ENCODE results near the gene DACH1. TPM values are rescaled to one million over a fixed set of nuclear protein-coding genes. Genes with fewer than 3 reads are reported as not detected.

Gene DACH1
- total and polyA plus RNA-seq, 2 of the 8 experiments (the other 6 are each of a cell fraction or from before 2014, with no cell fraction given) = 0.12 to 0.67 TPM

DNA sequence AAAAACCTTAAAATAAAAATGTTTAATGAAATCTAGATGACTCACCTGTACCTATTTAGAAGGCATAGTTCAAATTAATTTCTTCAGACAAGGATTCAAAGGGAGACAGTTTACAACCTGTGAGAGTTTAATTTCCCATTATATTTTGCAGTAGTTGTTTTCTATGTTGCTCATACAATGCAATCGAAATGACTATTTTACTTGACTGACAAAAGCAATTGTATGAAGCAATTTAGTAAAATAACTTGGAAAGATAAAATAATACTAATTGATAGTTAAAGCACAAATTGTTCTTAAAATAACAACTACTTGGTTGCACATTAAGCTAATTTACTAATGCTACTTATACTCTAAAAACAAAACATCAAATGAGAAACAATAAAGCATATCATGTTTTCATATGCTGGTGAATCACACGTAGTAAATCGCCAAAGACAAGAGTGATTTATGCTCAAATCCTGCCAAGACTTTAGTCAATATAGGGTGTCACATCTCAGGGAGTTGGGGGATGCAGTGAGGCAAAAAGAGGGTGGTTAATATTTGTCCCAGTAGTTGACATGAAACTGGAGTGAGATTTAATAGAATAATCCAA lies 6.4 kb downstream of the DACH1 start:
- POLR2A ChIA-PET (ENCODE audit: partially characterized antibody) = no interaction called here
- no peak overlapping the region for H2AK5ac ChIP-seq (ENCODE audit: low read depth, low read length)
- no peak overlapping the region for H3K14ac ChIP-seq (ENCODE audit: insufficient read length)
- no peak overlapping the region for H3K4me3 ChIP-seq (ENCODE audit: extremely low read depth in 1 of 4, insufficient read depth in 2 of 4, low read depth in 3 of 4, low read length in 4 of 4)
- 88% methylated on average over 3 of the region's 3 CpGs; no CpG with 5 or more reads in 1 of the 2 experiments for WGBS, 2 experiments (ENCODE audit: extremely low coverage in 1 of 2, insufficient coverage in 1 of 2, insufficient read length in 1 of 2, insufficient replicate concordance in 2 of 2, low coverage in 1 of 2, low lambda C conversion rate in 2 of 2, missing lambda C conversion rate in 1 of 2)
- FAIRE-seq (no peak), DNase-seq (ENCODE audit: low read depth in 1 of 2, low spot score in 2 of 2) (no peak)
- H3K9me3 ChIP-seq (ENCODE audit: insufficient read depth in 2 of 2, low read depth in 1 of 2, low read length in 1 of 2) = no peaks in the 10 kb centered on the region
- H3K79me2 ChIP-seq (ENCODE audit: control insufficient read depth in 1 of 2, insufficient read depth in 2 of 2, low read length in 2 of 2) = no peaks in the 10 kb centered on the region
- H3K4me1 ChIP-seq (replicated peaks in 1 of 4; ENCODE audit: control insufficient read depth in 3 of 4, insufficient read depth in 4 of 4, low read length in 3 of 4) = peaks cover 0 to 3% (median 2%) of the 10 kb centered on the region in 4 experiments; a peak in 2 of 7 replicates
- no peak overlapping the region for H3K9ac ChIP-seq (replicated peaks in 1 of 4; ENCODE audit: extremely low read depth in 1 of 4, low read depth in 3 of 4, low read length in 3 of 4)
- no peaks in the 10 kb centered on the region for H3K79me1 ChIP-seq (ENCODE audit: low read depth, low read length)
- no peak overlapping the region for H3K4me2 ChIP-seq (ENCODE audit: insufficient read depth in 1 of 2, low read depth in 2 of 2, low read length in 2 of 2)
- H3K23ac ChIP-seq (ENCODE audit: insufficient read length) = no peak overlapping the region
- no peak overlapping the region for H2BK12ac ChIP-seq (ENCODE audit: low read depth, low read length)
- H3K56ac ChIP-seq (replicated peaks; ENCODE audit: insufficient read length, low read depth, low read length) = no peak overlapping the region
- H2AFZ ChIP-seq (ENCODE audit: low read length) = no peak overlapping the region
- no peak for TF ChIP-seq SAP30 (IDR thresholded peaks at IDR 0.05; ENCODE audit: insufficient read depth, insufficient replicate concordance, low read length)
- TF ChIP-seq BCL11A (IDR thresholded peaks at IDR 0.05; ENCODE audit: low read depth in 2 of 2, low read length in 2 of 2) = no peak
- TF ChIP-seq, protein P1, sequence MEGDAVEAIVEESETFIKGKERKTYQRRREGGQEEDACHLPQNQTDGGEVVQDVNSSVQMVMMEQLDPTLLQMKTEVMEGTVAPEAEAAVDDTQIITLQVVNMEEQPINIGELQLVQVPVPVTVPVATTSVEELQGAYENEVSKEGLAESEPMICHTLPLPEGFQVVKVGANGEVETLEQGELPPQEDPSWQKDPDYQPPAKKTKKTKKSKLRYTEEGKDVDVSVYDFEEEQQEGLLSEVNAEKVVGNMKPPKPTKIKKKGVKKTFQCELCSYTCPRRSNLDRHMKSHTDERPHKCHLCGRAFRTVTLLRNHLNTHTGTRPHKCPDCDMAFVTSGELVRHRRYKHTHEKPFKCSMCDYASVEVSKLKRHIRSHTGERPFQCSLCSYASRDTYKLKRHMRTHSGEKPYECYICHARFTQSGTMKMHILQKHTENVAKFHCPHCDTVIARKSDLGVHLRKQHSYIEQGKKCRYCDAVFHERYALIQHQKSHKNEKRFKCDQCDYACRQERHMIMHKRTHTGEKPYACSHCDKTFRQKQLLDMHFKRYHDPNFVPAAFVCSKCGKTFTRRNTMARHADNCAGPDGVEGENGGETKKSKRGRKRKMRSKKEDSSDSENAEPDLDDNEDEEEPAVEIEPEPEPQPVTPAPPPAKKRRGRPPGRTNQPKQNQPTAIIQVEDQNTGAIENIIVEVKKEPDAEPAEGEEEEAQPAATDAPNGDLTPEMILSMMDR (IDR thresholded peaks at IDR 0.05; ENCODE audit: control extremely low read depth in 1 of 3, insufficient read depth in 1 of 3, low read depth in 1 of 3, low read length in 3 of 3) = no peak
- H2BK120ac ChIP-seq (replicated peaks; ENCODE audit: low read depth, low read length) = no peak overlapping the region
- no peak overlapping the region for H2BK20ac ChIP-seq (ENCODE audit: low read length)
- CTCF ChIA-PET (ENCODE audit: partially characterized antibody) = interaction anchor here (0.9 to 1.3 kb wide), 2 partner anchors 19 to 36 kb away, joined by 3 read pairs; no protein-coding TSS in a partner anchor
- no peaks in the 10 kb centered on the region for H3K36me3 ChIP-seq (ENCODE audit: control insufficient read depth in 2 of 4, insufficient read depth in 4 of 4, low read length in 3 of 4)
- H3K4ac ChIP-seq (replicated peaks; ENCODE audit: insufficient read length, low read depth, low read length) = no peak overlapping the region
- H4K5ac ChIP-seq (ENCODE audit: insufficient read length, low read depth, low read length) = no peak overlapping the region
- no peak overlapping the region for H2BK5ac ChIP-seq (ENCODE audit: low read depth, low read length)
- H3K18ac ChIP-seq (ENCODE audit: extremely low read depth, low read length) = no peak overlapping the region
- H4K8ac ChIP-seq (ENCODE audit: extremely low read depth, insufficient read depth, low read length) = no peak overlapping the region
- H3K27ac ChIP-seq (ENCODE audit: low read depth, low read length) = no peak overlapping the region
- peaks cover 5 to 29% (median 17%) of the 10 kb centered on the region in 4 experiments; a peak in 6 of 7 replicates for H3K27me3 ChIP-seq (replicated peaks in 1 of 4; ENCODE audit: control insufficient read depth in 3 of 4, extremely low read depth in 1 of 4, insufficient read depth in 3 of 4, low read length in 3 of 4)
- H4K91ac ChIP-seq (replicated peaks; ENCODE audit: insufficient read length, low read length) = no peak overlapping the region
- H2BK15ac ChIP-seq (ENCODE audit: low read length) = no peak overlapping the region
- peaks cover 16% of the 10 kb centered on the region; the same call in 1 of the 2 replicates for H3K23me2 ChIP-seq (ENCODE audit: low read depth, low read length)
- H4K20me1 ChIP-seq (replicated peaks in 1 of 2; ENCODE audit: control insufficient read depth in 1 of 2, insufficient read depth in 2 of 2, low read length in 2 of 2) = no peaks in the 10 kb centered on the region

Measured in H1 (cell line).